ENCODE data around the gene MAP1B.

MAP1B gene

GRCh38 chr5:72144762-72145161 lies 37.5 kb downstream of the MAP1B start:
- H3K27ac ChIP-seq = no peak overlapping the region
- TF ChIP-seq CTCF (conservative IDR thresholded peaks at IDR 0.05) = no peak

DNA sequence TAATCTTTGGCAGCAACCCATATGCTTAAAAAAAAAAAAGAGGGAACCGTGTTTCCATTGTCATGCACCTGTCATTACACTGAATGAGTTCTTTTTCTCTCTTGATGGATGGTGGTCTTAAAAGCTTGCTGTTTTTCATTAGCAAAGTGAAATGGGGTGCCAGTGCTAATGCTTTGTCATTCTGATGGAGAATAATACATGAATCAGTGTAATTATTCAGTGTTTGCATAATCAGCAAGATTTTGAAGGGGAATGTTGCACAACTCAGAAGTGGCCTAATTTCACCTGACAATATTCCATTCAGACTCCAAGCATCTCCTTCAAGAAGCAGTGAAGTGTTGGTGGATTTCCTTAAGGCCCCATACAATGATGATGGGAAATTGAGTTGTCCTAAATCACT lies 38.1 kb downstream of the MAP1B start:
- TF ChIP-seq CTCF (conservative IDR thresholded peaks at IDR 0.05) = no peak
- no peak overlapping the region for H3K27ac ChIP-seq

- TF ChIP-seq CTCF (conservative IDR thresholded peaks at IDR 0.05) = no peak
- H3K27ac ChIP-seq = no peak overlapping the region
These were observed 38.8 kb downstream of the MAP1B start for GRCh38 chr5:72146056-72146455.

DNA sequence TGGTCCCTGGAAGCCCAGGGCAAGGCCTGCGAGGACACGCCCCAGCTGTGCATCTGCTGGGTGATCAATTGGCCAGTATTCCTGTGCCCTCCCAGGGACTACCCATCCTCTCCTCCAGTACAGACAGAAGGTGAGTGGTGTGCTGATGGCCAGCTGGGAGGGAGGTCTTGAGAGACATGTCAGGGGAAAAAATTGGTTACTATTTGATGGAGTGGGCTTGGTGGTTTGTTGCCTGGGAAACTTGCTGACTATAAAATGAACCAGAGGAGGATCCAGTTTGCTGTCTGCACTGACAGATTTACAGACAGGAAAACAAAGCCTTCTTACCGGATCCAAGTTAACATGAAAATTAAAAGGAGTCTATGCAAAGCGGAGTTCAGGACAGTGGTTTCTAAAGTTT lies 40.3 kb downstream of the MAP1B start:
- H3K27ac ChIP-seq = no peak overlapping the region
- TF ChIP-seq CTCF (conservative IDR thresholded peaks at IDR 0.05) = no peak

GRCh38 chr5:72149742-72150141 lies 42.5 kb downstream of the MAP1B start:
- peak; percentile 26 for TF ChIP-seq CTCF (conservative IDR thresholded peaks at IDR 0.05)
- H3K27ac ChIP-seq = no peak overlapping the region

- no peak for TF ChIP-seq CTCF (conservative IDR thresholded peaks at IDR 0.05)
These were observed 43.9 kb downstream of the MAP1B start for GRCh38 chr5:72151169-72151568.

DNA sequence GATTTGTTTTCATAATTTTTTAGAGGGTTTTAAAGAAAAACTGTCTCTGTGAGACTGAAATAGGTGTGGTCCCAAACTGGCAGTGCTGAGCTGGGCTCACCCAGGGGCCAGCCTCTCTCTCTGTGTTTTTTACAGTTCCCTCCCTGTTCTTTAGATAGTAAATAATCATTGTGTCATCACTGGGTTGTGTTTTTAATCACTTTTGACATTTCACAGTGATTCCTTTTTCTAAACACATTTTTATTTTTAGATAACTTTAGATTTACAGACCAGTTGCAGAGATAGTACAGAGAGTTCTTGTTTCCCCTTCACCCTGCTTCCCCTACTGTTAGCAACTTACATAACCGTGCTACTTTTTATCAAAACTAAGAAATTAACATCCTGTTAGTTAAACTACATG lies 44.4 kb downstream of the MAP1B start:
- no peak overlapping the region for H3K27ac ChIP-seq
- TF ChIP-seq CTCF (conservative IDR thresholded peaks at IDR 0.05) = no peak

More at GRCh38 chr5:72151169-72151568, 43.9 kb downstream of the MAP1B start:
- H3K27ac ChIP-seq = no peak overlapping the region

DNA sequence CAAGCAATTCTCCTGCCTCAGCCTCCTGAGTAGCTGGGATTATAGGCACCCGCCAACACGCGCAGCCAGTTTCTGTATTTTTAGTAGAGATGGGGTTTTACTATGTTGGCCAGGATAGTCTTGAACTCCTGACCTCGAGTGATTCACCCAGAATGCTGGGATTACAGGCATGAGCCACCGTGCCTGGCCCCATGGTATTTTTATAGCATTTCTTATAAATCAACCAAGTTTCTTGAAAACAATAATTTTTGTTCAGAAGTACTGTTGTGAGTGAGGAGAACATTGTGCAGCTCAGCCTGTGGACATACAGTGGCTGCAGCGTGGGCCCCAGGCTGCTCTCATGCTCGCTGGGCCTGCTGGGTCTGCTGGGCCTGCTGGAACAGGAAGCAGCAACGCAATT lies 45.3 kb downstream of the MAP1B start:
- no peak for TF ChIP-seq CTCF (conservative IDR thresholded peaks at IDR 0.05)
- H3K27ac ChIP-seq = no peak overlapping the region

Data from VCaP (cell line).